GM10248 (cell line): Measurements from ENCODE around the gene ST6GALNAC5.

Experiments used
- CTCF ChIA-PET: fragments of 300-600 bp; sonication (Branson Sonifier 250); formaldehyde crosslinking; extraction: SDS; loops from one replicate; lab custom pipeline; 2021; ENCODE audit warnings: antibody characterized with exemption; lab: Yijun Ruan, JAX
- POLR2A ChIA-PET: fragments of 350-650 bp; sonication (Branson Sonifier 250); formaldehyde crosslinking; extraction: SDS; loops from one replicate; lab custom pipeline; 2020; ENCODE audit warnings: antibody characterized with exemption; lab: Yijun Ruan, JAX
- DNase-seq: peaks from one replicate; pipeline ENCODE4 v3.0.0; 2012; ENCODE audit errors: extremely low spot score
- CTCF ChIP-seq: IDR thresholded peaks from 2 replicates; pipeline ENCODE4 v1.5.1; 2012; ENCODE audit warnings: mild to moderate bottlenecking, low read depth; ENCODE audit errors: extremely low read depth, missing control alignments, control extremely low read depth

ST6GALNAC5 gene

GRCh38 chr1:77018311-77018710, 151.0 kb downstream of the ST6GALNAC5 start:
- CTCF ChIA-PET, result interaction anchor here (1.0 kb wide), 1 partner anchor 10 kb away, joined by 3 read pairs; no protein-coding TSS in a partner anchor
- DNase-seq, result no peak
- POLR2A ChIA-PET, result interaction anchor here (0.6 kb wide), 1 partner anchor 64 kb away, joined by 4 read pairs; no protein-coding TSS in a partner anchor
- no peak for TF ChIP-seq CTCF

GRCh38 chr1:77018761-77019160, 151.5 kb downstream of the ST6GALNAC5 start:
- POLR2A ChIA-PET, result interaction anchor here (0.6 kb wide), 1 partner anchor 64 kb away, joined by 4 read pairs; no protein-coding TSS in a partner anchor
- DNase-seq, result no peak
- CTCF ChIA-PET, result interaction anchor here (1.0 kb wide), 1 partner anchor 10 kb away, joined by 3 read pairs; no protein-coding TSS in a partner anchor
- no peak for TF ChIP-seq CTCF

- TF ChIP-seq CTCF, result no peak
- no peak for DNase-seq
- CTCF ChIA-PET, result no interaction called here
- POLR2A ChIA-PET, result no interaction called here
Measured at GRCh38 chr1:77021732-77022131, 154.5 kb downstream of the ST6GALNAC5 start.

GRCh38 chr1:77024500-77024899, 157.2 kb downstream of the ST6GALNAC5 start:
- POLR2A ChIA-PET, result no interaction called here
- CTCF ChIA-PET, result interaction anchor here (1.2 kb wide), 1 partner anchor 10 kb away, joined by 3 read pairs; no protein-coding TSS in a partner anchor
- TF ChIP-seq CTCF, result no peak
- no peak for DNase-seq

- ChIA-PET POLR2A (no interaction called here), CTCF (no interaction called here)
- TF ChIP-seq CTCF, result no peak
- no peak for DNase-seq
Measured at GRCh38 chr1:77025599-77025998, 158.3 kb downstream of the ST6GALNAC5 start.

- no peak for DNase-seq
- ChIA-PET CTCF (no interaction called here), POLR2A (no interaction called here)
- no peak for TF ChIP-seq CTCF
Measured at GRCh38 chr1:77026135-77026534, 158.9 kb downstream of the ST6GALNAC5 start.
